Right ventricle myocardium inferior (tissue), 1 donor: ENCODE data around the gene TRA2B. TPM values are rescaled to one million over a fixed set of nuclear protein-coding genes. Genes with fewer than 3 reads are reported as not detected.

ENCODE experiments used
- ATAC-seq: fragments of 200-7000 bp; cut with Tn5 transposase; one replicate; pipeline ENCODE4 v1.9.1; 2020; ENCODE audit warnings: mild to moderate bottlenecking, moderate library complexity
- DNase-seq: peaks from one replicate; pipeline ENCODE4 v3.0.0; 2021; ENCODE audit errors: missing footprints
- intact Hi-C: fragments of 100-400 bp; cut with DNase I; formaldehyde crosslinking; loops from one replicate; pipeline ENCODE4 v1.11.0; 2022
- total RNA-seq: library from RNA; stranded (reverse); fragmentation: NEBNext Ultra II Directional; extraction: Animal tissue kit (Norgen Biotek cat#: 25700); gene quantifications from one replicate; pipeline ENCODE4 v1.2.1, GENCODE V29; 2021
- donor health status: DM: no; HTN: yes; CAD: no; lungs with severe emphysema.

TRA2B gene
- total RNA-seq, 1 donor from 2014 or later: 44.2 TPM

- no peak for ATAC-seq
- no peak for DNase-seq
- intact Hi-C loops: no loop called here
Measured at GRCh38 chr3:185959609-185960521, 22.1 kb upstream of the TRA2B start.

GRCh38 chr3:185958626-185959025, 20.8 kb upstream of the TRA2B start:
- DNase-seq (no peak), ATAC-seq (no peak)
- intact Hi-C loops: no loop called here

- no peak for ATAC-seq
- DNase-seq: no peak
- intact Hi-C loops: no loop called here
Measured at GRCh38 chr3:185956244-185956643, 18.4 kb upstream of the TRA2B start.

GRCh38 chr3:185954366-185954723, 16.5 kb upstream of the TRA2B start:
- ATAC-seq (no peak), DNase-seq (no peak)
- intact Hi-C loops: no loop called here

GRCh38 chr3:185950728-185951127, 12.9 kb upstream of the TRA2B start:
- no peak for DNase-seq
- ATAC-seq: no peak
- intact Hi-C loops: no loop called here

GRCh38 chr3:185949515-185949914, 11.7 kb upstream of the TRA2B start:
- no peak for DNase-seq

GRCh38 chr3:185948292-185948691, 10.5 kb upstream of the TRA2B start:
- ATAC-seq: no peak
- intact Hi-C loops: no loop called here
- DNase-seq: no peak

More at GRCh38 chr3:185949515-185949914, 11.7 kb upstream of the TRA2B start:
- intact Hi-C loops: no loop called here
- no peak for ATAC-seq

GRCh38 chr3:185943760-185944106, 5.9 kb upstream of the TRA2B start:
- ATAC-seq (no peak), DNase-seq (no peak)
- intact Hi-C loops: no loop called here

- intact Hi-C loops: no loop called here
- ATAC-seq (peak; percentile 87), DNase-seq (peak; percentile 90)
Measured at GRCh38 chr3:185942907-185943759, 5.3 kb upstream of the TRA2B start.

- intact Hi-C loops: no loop called here
- ATAC-seq (no peak), DNase-seq (no peak)
Measured at GRCh38 chr3:185942396-185942795, 4.6 kb upstream of the TRA2B start.

GRCh38 chr3:185940951-185941350, 3.1 kb upstream of the TRA2B start:
- DNase-seq (no peak), ATAC-seq (no peak)
- intact Hi-C loops: no loop called here

- intact Hi-C loops: loop anchor here (5.0 to 10.0 kb wide), 4 partner anchors 117 to 843 kb away; partner anchors contain the start of genes EIF4A2 and ETV5
- ATAC-seq: no peak
- no peak for DNase-seq
Measured at GRCh38 chr3:185939721-185940120, 1.9 kb upstream of the TRA2B start.

- intact Hi-C loops: loop anchor here (5.0 to 10.0 kb wide), 4 partner anchors 115 to 845 kb away; partner anchors contain the start of genes EIF4A2 and ETV5
- ATAC-seq (peak; percentile 85), DNase-seq (peak; percentile 95)
Measured at GRCh38 chr3:185936814-185937688, 763 bp downstream of the TRA2B start.

- intact Hi-C loops: loop anchor here (5.0 to 10.0 kb wide), 4 partner anchors 114 to 846 kb away; partner anchors contain the start of genes EIF4A2 and ETV5
- ATAC-seq: no peak
- no peak for DNase-seq
Measured at GRCh38 chr3:185936273-185936629, 1.6 kb downstream of the TRA2B start.

- ATAC-seq: no peak
- intact Hi-C loops: loop anchor here (5.0 to 10.0 kb wide), 4 partner anchors 113 to 847 kb away; partner anchors contain the start of genes EIF4A2 and ETV5
- DNase-seq: no peak
Measured at GRCh38 chr3:185935465-185936272, 2.1 kb downstream of the TRA2B start.

- DNase-seq (no peak), ATAC-seq (no peak)
- intact Hi-C loops: loop anchor here (5.0 to 10.0 kb wide), 4 partner anchors 113 to 847 kb away; partner anchors contain the start of genes EIF4A2 and ETV5
Measured at GRCh38 chr3:185934767-185935464, 2.9 kb downstream of the TRA2B start.

GRCh38 chr3:185934174-185934557, 3.6 kb downstream of the TRA2B start:
- ATAC-seq (no peak), DNase-seq (no peak)
- intact Hi-C loops: loop anchor here (10.0 kb wide), 1 partner anchor 199 kb away; no protein-coding TSS in a partner anchor
